NCI-H345 (cell line): ENCODE data around the gene ABTB1.

Experiments
- DNase-seq: peaks from one replicate; lab custom pipeline; 2025; lab: John Stamatoyannopoulos, UW

The ABTB1 gene

DNA sequence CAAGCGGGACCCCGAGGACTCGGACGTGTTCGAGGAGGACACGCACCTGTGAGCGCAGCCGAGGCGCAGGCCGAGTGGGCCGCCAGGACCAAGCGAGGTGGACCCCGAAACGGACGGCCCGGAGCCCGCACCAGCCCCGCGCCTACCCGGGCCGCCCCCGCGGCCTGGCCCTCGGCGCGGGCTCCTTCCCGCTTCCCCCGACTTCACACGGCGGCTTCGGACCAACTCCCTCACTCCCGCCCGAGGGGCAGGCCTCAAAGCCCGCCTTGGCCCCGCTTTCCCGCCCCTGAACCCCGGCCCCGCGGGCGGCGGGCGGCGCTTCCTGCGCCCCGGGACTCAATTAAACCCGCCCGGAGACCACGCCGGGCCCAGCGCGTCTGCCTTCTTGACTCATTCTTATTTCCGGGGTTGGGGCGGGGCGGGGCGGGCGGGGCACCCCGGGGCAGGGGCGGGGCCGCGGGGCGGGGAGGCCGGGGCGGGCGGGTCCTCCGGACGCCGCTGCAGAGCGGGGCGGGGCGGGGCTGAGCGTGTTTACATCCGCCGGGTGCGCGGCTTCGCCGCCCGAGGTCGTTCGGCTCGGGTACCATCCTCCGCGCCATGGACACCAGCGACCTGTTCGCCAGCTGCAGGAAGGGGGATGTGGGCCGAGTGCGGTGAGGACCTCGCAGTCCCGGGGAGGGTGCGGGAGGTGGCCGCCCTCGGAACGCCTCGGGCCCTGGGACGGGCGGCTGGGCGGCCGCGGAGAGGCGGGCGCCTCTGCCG is at the start of gene ABTB1:
Gene ABTB1 (plus strand): TSS at position 524 of the 762 bp plus-strand sequence. CDS start 74 bp downstream, at position 598.
- peak; percentile 72 for DNase-seq

DNA sequence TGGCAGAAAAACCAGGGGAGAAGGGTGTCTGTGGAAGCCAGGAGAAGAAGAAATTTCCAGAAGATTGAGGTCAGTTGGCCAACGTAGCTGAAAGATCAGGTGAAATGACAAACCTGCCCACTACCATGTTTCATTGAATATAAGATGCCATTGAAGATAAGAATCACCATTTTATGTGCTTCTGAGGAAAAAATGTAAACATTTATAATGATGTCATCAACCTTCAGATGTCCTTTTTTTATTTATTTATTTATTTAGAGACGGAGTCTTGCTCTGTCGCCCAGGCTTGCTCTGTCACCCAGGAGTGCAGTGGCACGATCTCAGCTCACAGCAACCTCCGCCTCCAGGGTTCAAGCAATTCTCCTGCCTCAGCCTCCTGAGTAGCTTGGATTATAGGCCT is 48.7 kb upstream of the ABTB1 start:
- DNase-seq, result no peak

DNA sequence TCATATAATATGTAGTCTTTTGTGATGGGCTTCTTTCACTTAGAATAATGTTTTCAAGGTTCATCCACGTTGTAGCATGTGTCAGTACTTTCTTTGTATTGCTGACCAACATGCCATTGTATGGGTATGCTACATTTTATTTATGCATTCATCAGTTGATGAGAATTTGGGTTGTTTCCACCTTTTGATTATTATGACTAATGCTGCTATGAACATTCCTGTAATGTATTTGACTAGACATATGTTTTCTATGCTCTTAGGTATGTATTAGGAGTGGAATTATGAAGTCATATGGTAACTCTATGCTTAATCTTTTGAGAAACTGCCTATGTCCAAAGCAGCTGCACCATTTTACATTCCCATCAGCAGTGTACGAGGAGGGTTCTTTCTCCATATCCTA is 46.9 kb upstream of the ABTB1 start:
- no peak for DNase-seq

DNA sequence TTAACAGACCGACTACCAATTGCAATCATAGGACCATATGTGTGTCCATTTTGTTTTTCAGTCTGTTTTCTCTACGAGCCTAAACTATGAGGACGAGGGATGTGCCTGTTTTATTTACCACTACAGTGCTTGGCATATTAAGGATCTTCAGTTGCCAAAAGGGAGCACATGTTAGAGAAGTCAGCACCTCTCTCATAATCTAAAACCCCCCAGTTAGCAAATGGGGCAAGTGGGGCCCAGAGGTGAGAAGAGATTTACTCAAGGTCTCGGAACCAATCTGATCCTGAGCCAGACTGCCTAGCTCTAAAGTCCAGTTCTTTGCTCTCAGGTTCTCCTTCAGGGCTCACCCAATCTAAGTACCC is 44.3 kb upstream of the ABTB1 start:
- DNase-seq, result no peak

DNA sequence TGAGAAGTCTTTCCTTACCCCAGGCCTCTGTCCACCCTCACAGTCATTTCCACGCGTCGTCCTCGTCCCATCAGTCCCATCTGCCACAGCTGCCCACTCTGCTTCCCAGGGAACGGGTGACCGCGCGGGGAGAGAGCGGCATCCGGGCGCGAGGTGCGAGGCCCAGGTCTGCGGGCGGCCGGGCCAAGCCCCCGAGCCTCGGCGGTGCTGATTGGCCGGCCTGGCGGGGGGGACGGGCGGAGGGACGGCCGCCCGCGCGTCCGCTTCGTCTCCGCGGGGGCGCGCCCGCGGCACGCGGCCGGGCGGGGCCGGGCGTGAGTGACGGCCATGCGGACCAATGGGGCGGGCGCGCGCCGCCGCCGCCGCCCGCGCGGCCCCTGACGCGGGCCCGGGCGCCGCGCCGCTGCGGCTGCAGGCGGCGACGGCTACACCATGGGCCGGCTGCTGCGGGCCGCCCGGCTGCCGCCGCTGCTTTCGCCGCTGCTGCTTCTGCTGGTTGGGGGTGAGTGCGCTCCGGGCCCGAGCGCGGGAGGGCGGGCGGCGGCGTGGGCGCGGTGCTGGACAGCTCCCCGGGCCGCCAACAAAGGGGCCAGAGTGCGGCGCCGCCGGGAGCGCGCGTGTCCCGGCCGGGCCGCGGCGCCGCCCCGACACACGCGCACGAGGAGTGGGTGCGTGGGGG is 43.8 kb upstream of the ABTB1 start, which contains the start of gene PODXL2:
Gene PODXL2 (plus strand): TSS at position 398 of the 679 bp plus-strand sequence. CDS start 35 bp downstream, at position 433.
- peak; percentile 63 for DNase-seq

DNA sequence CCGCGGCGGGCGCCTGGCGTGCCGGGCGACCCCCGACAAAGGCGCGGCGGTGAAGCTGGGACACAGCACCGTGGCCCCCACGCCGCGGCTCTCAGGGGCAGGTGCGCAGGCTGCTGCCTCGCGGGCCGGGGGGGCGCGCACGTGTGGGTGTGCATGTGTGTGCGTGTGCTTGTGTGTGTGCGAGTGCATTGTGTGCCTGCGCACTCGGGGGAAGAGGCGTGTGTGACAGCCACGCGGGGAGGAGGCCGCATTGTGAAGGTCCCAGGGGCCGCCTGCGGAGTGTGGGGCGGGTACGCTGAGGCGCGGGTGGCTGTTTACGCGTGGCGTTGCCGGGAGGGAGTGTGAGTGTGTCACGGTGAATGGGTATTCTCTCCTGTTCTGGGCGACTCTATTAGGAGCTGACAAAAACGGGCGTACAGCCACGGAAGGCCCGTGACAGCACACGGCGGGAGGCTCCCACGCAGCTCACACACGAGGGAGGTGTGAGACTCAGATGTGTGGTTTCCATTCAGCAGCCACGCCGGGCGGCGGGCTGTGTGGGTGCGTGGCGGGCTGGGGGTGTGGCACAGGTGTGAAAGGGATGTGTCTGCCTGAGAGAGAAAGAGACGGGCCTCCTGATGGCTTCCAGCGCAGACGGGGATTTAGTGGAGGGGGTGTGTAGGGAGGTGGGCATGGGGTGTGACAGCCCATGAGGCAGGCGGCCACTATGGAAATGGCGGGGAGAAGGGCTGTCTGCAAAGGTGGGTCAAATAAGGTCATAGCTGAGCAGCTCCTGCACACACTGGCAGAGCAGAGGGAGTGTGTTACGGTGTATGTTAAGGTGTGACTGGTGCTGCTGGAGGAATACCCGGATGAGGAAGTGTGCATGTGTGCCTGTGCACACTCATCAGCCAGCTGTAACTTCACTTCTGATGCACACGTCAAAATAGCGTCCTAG is 43.0 kb upstream of the ABTB1 start:
- peak; percentile 22 for DNase-seq

DNA sequence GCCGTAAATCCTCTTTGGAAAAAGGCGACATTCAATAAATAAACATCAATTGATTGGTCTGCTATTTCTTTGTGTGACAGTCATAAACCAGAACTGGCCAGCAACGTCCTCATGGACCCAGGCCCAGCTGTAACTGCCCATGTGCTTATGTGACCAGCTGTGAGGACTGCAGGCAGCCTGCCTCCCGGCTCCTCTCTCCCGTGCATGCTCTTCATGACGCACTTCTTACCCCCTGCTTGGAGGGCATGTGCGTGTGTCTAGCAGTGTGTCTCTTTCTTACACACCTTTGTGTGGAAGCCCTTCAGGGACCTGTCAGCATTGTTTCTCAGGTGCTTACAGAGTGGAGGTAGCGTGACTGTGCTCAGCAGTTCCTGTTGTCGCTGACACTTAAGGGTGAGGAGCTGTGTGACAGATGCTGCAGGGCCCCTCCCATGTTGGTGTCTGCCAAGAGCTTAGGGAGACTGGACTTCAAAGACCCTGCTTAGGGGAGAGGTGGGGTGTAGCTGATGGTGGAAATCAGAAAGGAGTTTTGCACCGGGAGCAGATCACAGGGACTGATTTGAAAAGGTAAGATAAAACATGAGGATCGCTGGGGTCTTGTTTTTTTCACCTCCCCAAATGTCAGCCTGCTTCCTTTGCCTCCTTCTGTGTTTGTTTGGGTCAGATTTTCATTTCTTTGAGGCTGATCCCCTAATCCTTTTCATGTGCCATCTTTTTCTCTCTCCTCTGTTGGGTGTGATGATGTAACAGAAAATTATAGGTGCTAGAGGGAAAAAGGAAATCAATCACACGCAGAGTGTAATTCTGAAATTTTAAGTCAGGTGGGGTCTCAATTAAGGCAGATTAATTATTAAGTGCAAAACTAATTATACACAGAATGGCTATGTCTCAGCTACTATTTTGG is 41.7 kb upstream of the ABTB1 start:
- DNase-seq, result peak; percentile 86

DNA sequence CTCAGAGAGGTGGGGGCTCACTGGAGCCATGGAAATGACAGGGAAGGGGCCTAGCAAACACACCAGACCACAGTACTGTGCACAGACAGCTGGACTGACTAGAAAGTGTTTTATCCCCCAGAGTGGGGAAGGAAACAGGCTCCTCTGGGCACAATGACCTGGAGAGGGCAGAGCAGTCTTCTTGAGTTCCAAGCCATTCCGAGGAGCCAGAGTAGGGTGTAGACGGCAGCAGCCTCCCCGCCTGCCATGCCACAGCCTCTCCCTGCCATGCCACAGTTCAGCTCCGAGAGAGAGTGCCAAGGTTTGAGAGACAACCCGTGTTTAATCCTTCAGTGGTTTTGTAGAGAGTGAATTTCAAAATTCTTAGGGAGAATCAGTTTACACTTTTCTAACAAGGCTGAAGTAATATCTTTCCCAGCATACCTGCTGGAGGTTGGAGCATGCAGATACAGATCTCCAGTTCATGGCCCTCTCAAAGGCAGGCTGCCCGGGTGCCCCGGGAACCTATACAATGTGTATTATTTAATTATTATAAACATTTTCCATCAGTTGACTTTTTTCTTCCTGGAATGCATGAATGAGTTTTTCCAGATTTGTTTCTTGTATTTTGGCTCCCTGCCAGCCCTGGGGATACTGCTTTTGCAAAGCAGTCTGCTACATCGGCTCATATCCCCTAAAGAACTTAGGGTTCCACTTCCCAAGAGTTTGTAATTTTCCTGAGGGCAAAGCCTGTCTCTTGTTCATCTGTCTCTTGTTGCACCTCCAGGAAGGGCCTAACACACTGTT is 40.5 kb upstream of the ABTB1 start:
- DNase-seq, result no peak

DNA sequence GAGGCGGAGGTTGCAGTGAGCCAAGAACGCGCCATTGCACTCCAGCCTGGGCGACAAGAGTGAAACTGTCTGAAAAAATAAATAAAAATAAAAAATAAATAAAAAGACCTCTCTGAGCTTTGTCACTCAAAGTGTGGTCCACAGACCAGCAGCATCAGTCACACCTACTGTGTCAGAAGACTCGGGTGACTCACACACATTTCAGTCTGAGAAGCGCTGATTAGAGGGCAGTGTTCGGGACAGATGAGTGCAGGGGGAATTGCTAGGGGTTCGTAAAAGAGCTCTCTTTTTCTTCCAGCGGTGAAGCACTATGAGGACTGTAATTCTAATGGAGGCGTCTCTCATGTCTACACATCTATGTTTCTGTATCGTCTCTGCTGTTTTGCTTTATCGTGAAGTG is 38.1 kb upstream of the ABTB1 start:
- no peak for DNase-seq

DNA sequence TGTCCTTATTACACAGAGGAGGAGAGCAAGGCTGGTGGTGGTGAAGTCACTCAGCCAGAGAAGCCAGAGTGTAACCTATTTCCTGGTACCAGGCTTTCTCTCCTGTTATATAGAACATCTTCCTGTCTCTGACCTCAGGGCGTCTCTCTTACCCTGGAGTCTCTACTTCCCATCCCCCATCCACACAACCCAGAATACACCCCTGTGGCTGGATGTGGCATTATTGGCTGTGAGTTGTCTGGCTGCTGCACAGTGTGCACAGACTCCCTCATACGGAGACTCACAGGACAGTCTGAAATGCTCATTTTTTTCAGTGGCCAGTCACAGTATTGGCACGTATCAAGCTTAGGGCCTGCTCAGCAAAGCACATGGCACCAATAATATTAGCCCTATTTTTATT is 35.2 kb upstream of the ABTB1 start:
- no peak for DNase-seq

DNA sequence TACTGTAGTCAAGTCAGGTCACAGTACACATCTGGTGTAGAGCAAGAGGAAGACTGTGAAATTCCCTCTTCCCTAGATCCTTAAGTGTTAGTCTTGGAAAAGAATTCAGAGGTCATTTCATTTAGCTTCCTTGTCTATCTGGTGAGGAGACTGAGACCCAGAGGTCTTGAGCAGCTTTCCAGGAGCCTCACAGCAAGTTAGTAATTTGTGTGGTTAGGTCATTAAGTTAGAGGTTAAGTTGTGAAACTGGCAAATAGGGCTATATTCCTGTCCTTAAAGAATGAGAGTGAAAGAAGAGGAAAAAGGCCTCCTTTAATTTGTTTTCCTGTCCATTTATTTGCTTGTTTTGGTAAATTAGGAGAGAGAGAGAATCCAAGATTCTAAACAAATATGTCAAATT is 34.8 kb upstream of the ABTB1 start:
- no peak for DNase-seq

DNA sequence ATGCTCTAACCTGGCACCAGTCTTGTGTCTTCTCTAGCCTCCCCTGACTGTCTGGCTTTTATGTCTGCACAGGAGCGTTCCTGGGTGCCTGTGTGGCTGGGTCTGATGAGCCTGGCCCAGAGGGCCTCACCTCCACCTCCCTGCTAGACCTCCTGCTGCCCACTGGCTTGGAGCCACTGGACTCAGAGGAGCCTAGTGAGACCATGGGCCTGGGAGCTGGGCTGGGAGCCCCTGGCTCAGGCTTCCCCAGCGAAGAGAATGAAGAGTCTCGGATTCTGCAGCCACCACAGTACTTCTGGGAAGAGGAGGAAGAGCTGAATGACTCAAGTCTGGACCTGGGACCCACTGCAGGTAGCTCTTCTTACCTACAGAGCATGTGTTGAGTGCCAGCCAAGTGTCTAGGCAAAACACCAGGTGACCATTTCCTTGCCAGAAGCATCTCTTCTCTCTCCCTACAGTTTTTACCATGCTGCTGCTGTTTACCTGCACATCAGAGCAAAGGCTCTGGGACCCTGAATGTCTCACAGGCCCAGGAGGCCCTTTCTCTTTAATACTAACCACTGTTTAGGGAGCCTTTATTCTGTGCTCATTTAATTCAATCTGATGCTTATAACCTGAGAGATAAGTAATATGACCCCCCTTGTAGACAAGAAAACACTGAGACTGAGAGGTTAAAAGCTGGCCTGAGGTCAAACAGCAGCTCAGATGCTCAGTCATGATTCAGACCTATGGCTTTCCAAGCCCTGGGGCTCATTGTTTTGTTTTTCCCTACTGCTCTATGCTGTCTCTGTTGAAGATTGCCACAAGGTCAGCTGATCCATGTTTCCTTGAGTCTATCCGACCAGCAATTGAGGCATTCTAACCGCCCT is 33.3 kb upstream of the ABTB1 start:
- no peak for DNase-seq

DNA sequence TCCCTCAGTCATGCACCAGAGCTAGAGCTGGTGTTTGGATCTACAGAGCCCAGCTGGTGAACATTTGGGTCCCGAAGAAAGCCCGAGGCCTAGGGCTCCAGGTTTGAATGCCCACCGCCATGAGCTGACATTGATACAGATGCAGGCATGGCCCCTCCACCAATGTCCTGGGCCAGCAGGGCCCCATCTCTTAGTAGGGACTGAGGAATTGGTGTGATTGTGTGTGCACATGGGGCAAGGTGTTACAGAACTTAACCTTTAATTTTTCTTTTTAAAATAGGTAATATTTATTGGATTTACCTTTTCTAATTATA is 32.8 kb upstream of the ABTB1 start:
- no peak for DNase-seq

DNA sequence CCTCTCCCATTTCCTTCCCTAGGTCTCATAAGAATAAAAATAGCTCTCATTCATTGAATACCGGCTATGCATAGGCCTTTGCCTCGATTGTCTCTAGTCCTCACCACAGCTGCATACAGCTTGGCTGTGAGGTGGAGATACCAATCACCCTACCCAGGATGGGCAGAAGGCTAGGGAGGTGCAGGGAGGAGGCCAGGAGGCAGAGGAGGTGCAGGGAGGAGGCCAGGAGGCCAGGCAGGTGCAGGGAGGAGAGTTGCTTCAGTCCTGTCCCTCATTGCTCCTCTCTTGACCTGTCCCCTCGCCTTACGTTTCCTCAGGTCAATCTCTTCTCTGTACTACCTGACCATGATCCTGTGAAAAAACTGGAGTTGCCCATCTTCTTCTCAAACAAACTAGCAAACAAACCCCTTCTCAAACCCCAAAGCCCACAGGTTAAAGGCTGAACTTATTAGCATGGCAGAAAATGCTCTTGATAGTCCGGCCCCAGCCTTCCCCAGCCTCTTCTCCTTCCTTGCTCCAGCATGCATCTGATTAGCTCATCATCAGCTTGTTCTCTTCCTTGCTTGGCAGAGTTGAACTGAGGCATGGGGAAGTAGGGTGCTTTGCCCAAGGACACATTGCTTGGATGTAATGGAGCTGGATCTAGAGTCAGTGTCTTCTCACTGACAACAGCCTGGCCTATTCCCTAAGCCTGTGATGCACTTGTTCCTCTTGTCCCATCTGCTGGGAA is 27.9 kb upstream of the ABTB1 start:
- DNase-seq, result no peak

DNA sequence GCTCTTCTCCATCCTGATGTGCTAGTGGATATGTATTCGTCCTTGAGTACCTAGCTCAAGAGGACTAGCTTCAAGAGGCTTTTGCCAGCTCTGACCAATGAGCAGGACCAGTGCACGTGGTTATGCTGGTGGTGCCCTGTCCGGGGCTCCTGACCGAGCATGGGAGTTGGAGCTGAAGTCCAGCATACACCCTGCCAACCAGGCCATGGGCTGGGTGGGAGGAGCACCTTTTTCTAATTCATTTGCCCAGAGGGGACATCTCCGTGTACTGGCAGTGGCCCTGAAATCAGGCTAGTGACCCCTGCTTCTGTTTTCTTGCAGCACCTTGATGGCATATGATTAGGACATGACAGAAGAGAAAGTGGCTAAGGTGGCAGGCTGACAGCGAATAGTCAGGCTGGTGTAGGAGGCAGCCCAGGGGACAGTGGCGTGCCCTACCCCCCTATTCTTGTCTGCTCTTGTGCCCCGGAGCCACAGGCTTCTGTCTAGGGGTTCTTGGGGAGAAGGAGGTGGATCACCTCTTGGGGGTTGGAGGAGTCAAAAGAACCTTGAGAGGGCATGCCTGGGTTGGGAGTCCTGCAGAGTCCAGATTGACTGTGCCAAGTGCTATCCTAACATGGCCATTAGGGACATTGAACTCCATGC is 27.3 kb upstream of the ABTB1 start:
- no peak for DNase-seq

DNA sequence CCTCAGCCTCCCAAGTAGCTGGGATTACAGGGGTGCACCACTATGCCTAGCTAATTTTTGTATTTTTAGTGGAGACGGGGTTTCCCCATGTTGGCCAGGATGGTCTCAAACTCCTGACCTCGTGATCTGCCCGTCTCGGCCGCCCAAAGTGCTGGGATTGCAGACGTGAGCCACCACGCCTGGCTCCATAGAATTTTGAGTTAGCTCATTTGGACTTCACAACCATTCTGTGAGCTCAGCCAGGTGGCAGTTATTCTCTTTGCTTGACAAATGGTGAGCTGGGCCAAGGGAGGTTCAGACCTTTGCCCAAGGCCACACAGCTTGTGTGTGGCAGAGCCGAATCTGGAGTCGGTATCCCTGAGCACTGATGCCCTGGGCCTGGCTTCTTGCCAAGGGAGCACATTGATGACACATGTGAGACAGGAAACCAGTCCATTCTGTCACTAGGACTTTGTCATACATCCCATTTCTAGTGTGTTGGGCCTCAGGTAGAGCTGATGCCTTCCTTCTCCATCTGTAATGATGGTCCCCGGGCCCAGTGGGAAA is 26.2 kb upstream of the ABTB1 start:
- DNase-seq, result no peak

DNA sequence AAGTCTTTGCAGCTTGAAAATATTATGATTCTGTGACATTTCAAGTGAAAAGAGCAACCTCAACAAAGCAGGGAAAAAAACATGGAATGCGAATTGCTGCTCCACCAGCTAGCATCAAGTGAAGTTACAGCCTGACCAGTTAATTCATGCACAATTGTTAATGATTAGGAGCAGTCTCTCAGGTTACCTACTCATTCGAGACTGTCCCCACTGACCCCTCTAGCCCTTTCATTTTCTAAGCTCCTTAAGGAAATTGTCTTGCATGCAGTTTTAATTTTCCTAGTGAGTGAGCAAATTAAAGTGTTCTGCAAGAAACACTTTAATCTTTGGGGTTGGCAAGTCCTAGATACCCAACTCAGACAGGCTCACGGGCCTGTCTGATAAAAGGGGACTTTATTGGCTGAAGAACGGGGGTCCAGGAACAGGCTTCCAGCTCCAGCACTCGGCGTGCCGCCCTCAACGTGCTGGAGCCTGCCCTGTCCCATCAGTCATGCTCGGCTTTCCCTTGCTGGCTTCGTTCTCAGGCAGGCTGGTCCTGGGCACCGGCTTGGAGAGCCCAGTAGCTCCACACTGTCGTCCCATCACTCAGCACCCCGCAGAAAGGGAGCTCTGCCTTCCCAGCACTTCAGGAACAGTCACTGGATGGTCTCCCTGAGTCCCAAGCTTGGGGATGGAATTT is 25.4 kb upstream of the ABTB1 start:
- no peak for DNase-seq

DNA sequence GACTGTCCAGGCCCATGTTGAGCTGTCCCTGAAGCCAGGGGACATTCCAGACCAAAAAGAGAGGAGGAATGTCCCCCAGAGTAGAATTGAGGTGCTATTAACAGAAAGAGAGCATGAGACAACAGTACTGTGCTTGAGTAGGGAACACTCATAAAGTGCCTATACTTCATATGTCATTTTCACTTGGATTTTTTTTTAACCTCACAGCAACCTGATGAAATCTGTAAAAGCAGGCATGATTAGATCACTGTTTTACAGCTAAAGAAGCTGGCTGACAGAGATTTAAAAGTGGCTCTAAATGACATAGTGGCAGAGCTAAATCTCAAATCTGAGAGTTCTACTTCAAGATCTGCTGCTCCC is 24.9 kb upstream of the ABTB1 start:
- no peak for DNase-seq
